Measurements from ENCODE around the gene GFRA1.

DNA sequence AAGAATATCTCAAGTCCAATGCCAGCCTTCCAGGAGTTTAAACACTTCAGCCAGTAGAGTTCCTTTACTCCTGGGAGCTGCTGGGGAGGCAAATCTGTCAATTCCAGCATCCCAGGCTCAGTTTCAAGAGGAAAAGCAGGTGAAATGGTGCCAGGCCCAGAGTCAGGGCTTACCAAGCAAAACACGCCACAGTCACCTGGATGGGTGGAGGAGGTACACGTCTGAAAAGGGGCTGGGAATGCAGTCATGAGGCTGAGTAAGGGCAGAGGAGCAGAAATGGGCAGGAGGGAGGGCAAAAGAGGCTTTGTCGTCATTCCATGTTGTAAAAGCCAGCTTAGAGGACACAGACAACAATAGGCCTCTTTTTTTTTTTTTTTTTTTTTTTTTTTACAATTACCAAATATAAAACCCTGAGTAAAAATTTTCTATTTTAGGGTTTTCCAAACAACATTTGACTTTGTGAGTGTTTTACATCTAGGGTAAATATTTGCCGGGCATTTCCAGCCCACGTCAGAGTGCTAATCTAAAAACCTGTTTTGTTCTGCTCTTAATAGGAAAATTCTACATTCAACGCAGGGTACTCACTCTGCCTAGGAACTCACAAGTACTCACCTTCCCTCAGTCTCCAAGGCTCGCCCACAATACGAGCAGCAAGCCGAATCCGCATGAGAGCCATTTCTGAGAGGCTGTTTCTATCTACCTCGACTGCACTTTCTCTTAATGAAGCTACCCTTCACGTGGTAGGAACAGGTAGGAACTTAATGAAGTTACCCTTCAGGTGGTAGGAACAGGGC lies 21.2 kb downstream of the GFRA1 start:
- TF ChIP-seq, protein P1, sequence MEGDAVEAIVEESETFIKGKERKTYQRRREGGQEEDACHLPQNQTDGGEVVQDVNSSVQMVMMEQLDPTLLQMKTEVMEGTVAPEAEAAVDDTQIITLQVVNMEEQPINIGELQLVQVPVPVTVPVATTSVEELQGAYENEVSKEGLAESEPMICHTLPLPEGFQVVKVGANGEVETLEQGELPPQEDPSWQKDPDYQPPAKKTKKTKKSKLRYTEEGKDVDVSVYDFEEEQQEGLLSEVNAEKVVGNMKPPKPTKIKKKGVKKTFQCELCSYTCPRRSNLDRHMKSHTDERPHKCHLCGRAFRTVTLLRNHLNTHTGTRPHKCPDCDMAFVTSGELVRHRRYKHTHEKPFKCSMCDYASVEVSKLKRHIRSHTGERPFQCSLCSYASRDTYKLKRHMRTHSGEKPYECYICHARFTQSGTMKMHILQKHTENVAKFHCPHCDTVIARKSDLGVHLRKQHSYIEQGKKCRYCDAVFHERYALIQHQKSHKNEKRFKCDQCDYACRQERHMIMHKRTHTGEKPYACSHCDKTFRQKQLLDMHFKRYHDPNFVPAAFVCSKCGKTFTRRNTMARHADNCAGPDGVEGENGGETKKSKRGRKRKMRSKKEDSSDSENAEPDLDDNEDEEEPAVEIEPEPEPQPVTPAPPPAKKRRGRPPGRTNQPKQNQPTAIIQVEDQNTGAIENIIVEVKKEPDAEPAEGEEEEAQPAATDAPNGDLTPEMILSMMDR (IDR thresholded peaks at IDR 0.05; ENCODE audit: insufficient read depth, low read length, poor library complexity, severe bottlenecking) = no peak
- no peak for TF ChIP-seq EZH2phosphoT487 (conservative IDR thresholded peaks at IDR 0.05; ENCODE audit: low read length)
